ENCODE measurements around the gene TAF5L. TPM values are rescaled to one million over a fixed set of nuclear protein-coding genes. Genes with fewer than 3 reads are reported as not detected.

Gene TAF5L
- total and polyA plus RNA-seq, 2 of the 13 experiments (the other 11 are each of a cell fraction or from before 2014, with no cell fraction given): 10.8 to 18.2 TPM

GRCh38 chr1:229596925-229597699, 28.8 kb downstream of the TAF5L start:
- no TSS peak for BruUV-seq (replicated peaks)
- CTCF ChIA-PET (ENCODE audit: low intra/inter-chr PET ratio, low total read pairs): no interaction called here
- 100% methylated on average over 7 of the region's 7 CpGs for WGBS (ENCODE audit: low lambda C conversion rate)
- Histone ChIP-seq H2AFZ (ENCODE audit: low read length) (no peak overlapping the region), H3K36me3 (replicated peaks in 1 of 2; ENCODE audit: control insufficient read depth in 1 of 2, insufficient read depth in 2 of 2, low read length in 2 of 2) (peaks cover 8 to 40% of the 10 kb centered on the region in 2 experiments; a peak in 4 of 5 replicates), H3K9ac (ENCODE audit: insufficient read depth, low read depth, low read length) (no peak overlapping the region), H3K4me2 (ENCODE audit: low read depth, low read length) (no peak overlapping the region), H3K9me3 (ENCODE audit: low read length) (no peaks in the 10 kb centered on the region), H3K4me1 (ENCODE audit: insufficient read depth, low read length) (no peaks in the 10 kb centered on the region), H3K4me3 (replicated peaks in 1 of 3; ENCODE audit: insufficient read depth in 1 of 3, low read depth in 2 of 3, low read length in 3 of 3) (no peak overlapping the region), H3K27me3 (ENCODE audit: control insufficient read depth in 1 of 2, insufficient read depth in 2 of 2, low read length in 2 of 2) (no peaks in the 10 kb centered on the region), H3K79me2 (ENCODE audit: insufficient read depth, low read length) (no peaks in the 10 kb centered on the region), H4K20me1 (ENCODE audit: insufficient read depth, low read length) (no peaks in the 10 kb centered on the region), H3K27ac (ENCODE audit: extremely low read length, insufficient read depth, low read length) (no peak overlapping the region)
- in situ Hi-C loops (cut with HindIII; ENCODE audit: extremely low pct_ligation_motif_present, low pct_unique_long_range_greater_than_20kb): no loop called here
- ATAC-seq: no peak
- POLR2A ChIA-PET: no interaction called here
- intact Hi-C loops (cut with micrococcal nuclease; ENCODE audit: unreplicated experiment): no loop called here
- no peak for DNase-seq (ENCODE audit: low spot score)
- FAIRE-seq: no peak
- no peak for TF ChIP-seq PRDM4 (CRISPR knock-in tag; IDR thresholded peaks at IDR 0.05; ENCODE audit: borderline replicate concordance)
- TF ChIP-seq ZNF543 (CRISPR knock-in tag; IDR thresholded peaks at IDR 0.05): no peak
- no peak for TF ChIP-seq ZNF501 (CRISPR knock-in tag; IDR thresholded peaks at IDR 0.05)
- TF ChIP-seq ZFP82 (CRISPR knock-in tag; IDR thresholded peaks at IDR 0.05; ENCODE audit: borderline replicate concordance): no peak
- TF ChIP-seq DNMT3B (CRISPR knock-in tag; conservative IDR thresholded peaks at IDR 0.05): no peak
- TF ChIP-seq ZNF883 (CRISPR knock-in tag; IDR thresholded peaks at IDR 0.05; ENCODE audit: not compliant biosample characterization): no peak
- no peak for TF ChIP-seq KDM5B (CRISPR knock-in tag; IDR thresholded peaks at IDR 0.05; ENCODE audit: borderline replicate concordance)
- TF ChIP-seq ZNF136 (CRISPR knock-in tag; IDR thresholded peaks at IDR 0.05; ENCODE audit: low read depth): no peak
- TF ChIP-seq ZNF674 (CRISPR knock-in tag; IDR thresholded peaks at IDR 0.05; ENCODE audit: low read depth): no peak
- TF ChIP-seq HDAC1 (CRISPR knock-in tag; IDR thresholded peaks at IDR 0.05): no peak
- TF ChIP-seq ZNF260 (CRISPR knock-in tag; IDR thresholded peaks at IDR 0.05; ENCODE audit: borderline replicate concordance, low read depth): no peak
- no peak for TF ChIP-seq HES4 (CRISPR knock-in tag; IDR thresholded peaks at IDR 0.05; ENCODE audit: borderline replicate concordance)
- TF ChIP-seq USF2 (IDR thresholded peaks at IDR 0.05; ENCODE audit: low read depth, low read length): no peak
- TF ChIP-seq USF2 (CRISPR knock-in tag; IDR thresholded peaks at IDR 0.05; ENCODE audit: borderline replicate concordance): no peak
- TF ChIP-seq ZSCAN20 (CRISPR knock-in tag; IDR thresholded peaks at IDR 0.05; ENCODE audit: borderline replicate concordance): no peak
- no peak for TF ChIP-seq ZNF33A (CRISPR knock-in tag; IDR thresholded peaks at IDR 0.05; ENCODE audit: borderline replicate concordance)
- TF ChIP-seq JUN (CRISPR knock-in tag; IDR thresholded peaks at IDR 0.05): no peak
